WTC11 (cell line): Measurements from ENCODE around the gene ALAD. TPM values are rescaled to one million over a fixed set of nuclear protein-coding genes. Genes with fewer than 3 reads are reported as not detected.
"Not testable (repeated sequence)": the region's sequence is repeated elsewhere in the genome, so short reads cannot be mapped to it uniquely, and the experiment has no call there.

Experiments
- ATAC-seq: fragments of 200-7000 bp; cut with Tn5 transposase; 2 replicates; pipeline ENCODE4 v1.10.0; 2021; ENCODE audit warnings: mild to moderate bottlenecking, moderate library complexity
- CTCF ChIA-PET: fragments of 300-600 bp; sonication (Branson Sonifier 250); formaldehyde crosslinking; loops from one replicate; lab custom pipeline; 2021; ENCODE audit warnings: antibody characterized with exemption; lab: Charles Lee
- POLR2A ChIA-PET: fragments of 350-600 bp; sonication (Branson Sonifier 250); formaldehyde crosslinking; loops from one replicate; lab custom pipeline; 2021; ENCODE audit warnings: antibody characterized with exemption; lab: Charles Lee
- DNase-seq: peaks from one replicate; pipeline ENCODE4 v3.0.0; 2021; ENCODE audit warnings: low spot score
- H3K27ac Mint-ChIP-seq: 2 replicates; pipeline ENCODE4 v1.8.0; 2021; ENCODE audit warnings: mixed read lengths
- H3K27me3 Mint-ChIP-seq: 2 replicates; pipeline ENCODE4 v1.8.0; 2021; ENCODE audit warnings: low read depth, mild to moderate bottlenecking, moderate library complexity, mixed read lengths
- H3K36me3 Mint-ChIP-seq: 2 replicates; pipeline ENCODE4 v1.8.0; 2021; ENCODE audit warnings: mixed read lengths
- H3K4me1 Mint-ChIP-seq: 2 replicates; pipeline ENCODE4 v1.8.0; 2022; ENCODE audit warnings: mixed read lengths
- H3K4me3 Mint-ChIP-seq: 2 replicates; pipeline ENCODE4 v1.8.0; 2021; ENCODE audit warnings: mild to moderate bottlenecking, moderate library complexity, mixed read lengths
- H3K9me3 Mint-ChIP-seq: 2 replicates; pipeline ENCODE4 v1.8.0; 2021; ENCODE audit warnings: mixed read lengths
- ATF2 ChIP-seq: sonication (generic); formaldehyde crosslinking; IDR thresholded peaks from 2 replicates; pipeline ENCODE4 v1.8.1; 2022; ENCODE audit warnings: low read depth, missing genetic modification reagents, borderline replicate concordance
- ELF4 ChIP-seq: sonication (generic); formaldehyde crosslinking; IDR thresholded peaks from 2 replicates; pipeline ENCODE4 v1.8.1; 2022; ENCODE audit warnings: low read depth, mild to moderate bottlenecking, moderate library complexity, missing genetic modification reagents
- ESRRA ChIP-seq: sonication (generic); formaldehyde crosslinking; IDR thresholded peaks from 2 replicates; pipeline ENCODE4 v1.8.1; 2022; ENCODE audit warnings: mild to moderate bottlenecking, missing genetic modification reagents, borderline replicate concordance
- FOXP1 ChIP-seq: sonication (generic); formaldehyde crosslinking; IDR thresholded peaks from 2 replicates; pipeline ENCODE4 v1.8.0; 2022; ENCODE audit warnings: missing genetic modification reagents, mild to moderate bottlenecking, moderate library complexity, borderline replicate concordance
- IRF1 ChIP-seq: sonication (generic); formaldehyde crosslinking; IDR thresholded peaks from 2 replicates; pipeline ENCODE4 v1.8.0; 2023; ENCODE audit warnings: missing genetic modification reagents
- MXD4 ChIP-seq: fragments of 250-450 bp; sonication (Bioruptor Pico); IDR thresholded peaks from 2 replicates; pipeline ENCODE4 v1.8.0; 2021; ENCODE audit warnings: mild to moderate bottlenecking, moderate library complexity, borderline replicate concordance
- TEAD1 ChIP-seq: sonication (generic); formaldehyde crosslinking; IDR thresholded peaks from 2 replicates; pipeline ENCODE4 v1.8.0; 2022; ENCODE audit warnings: mild to moderate bottlenecking, missing genetic modification reagents
- ZNF263 ChIP-seq: sonication (generic); formaldehyde crosslinking; IDR thresholded peaks from 2 replicates; pipeline ENCODE4 v1.8.1; 2022; ENCODE audit warnings: low read depth, mild to moderate bottlenecking, moderate library complexity, missing genetic modification reagents
- total RNA-seq: library from RNA; stranded (reverse); gene quantifications from 3 replicates; pipeline ENCODE4 v1.2.3, GENCODE V29; 2021
- TF ChIP-seq, protein P1 (sequence below): sonication (generic); formaldehyde crosslinking; IDR thresholded peaks from 2 replicates; pipeline ENCODE4 v1.8.1; 2023; ENCODE audit warnings: mild to moderate bottlenecking, missing genetic modification reagents, moderate library complexity
- TF ChIP-seq, protein P2 (sequence below): sonication (generic); formaldehyde crosslinking; IDR thresholded peaks from 2 replicates; pipeline ENCODE4 v1.8.1; 2022; ENCODE audit warnings: mild to moderate bottlenecking, missing genetic modification reagents, moderate library complexity, borderline replicate concordance
- TF ChIP-seq, protein P3 (sequence below): fragments of 200-600 bp; IDR thresholded peaks from 2 replicates; pipeline ENCODE4 v1.8.0; 2022; ENCODE audit warnings: antibody characterized with exemption
- TF ChIP-seq, protein P4 (sequence below): sonication (generic); formaldehyde crosslinking; conservative IDR thresholded peaks from 2 replicates; pipeline ENCODE4 v1.8.1; 2023; ENCODE audit warnings: mild to moderate bottlenecking, low read depth, missing genetic modification reagents, moderate library complexity

ALAD gene
- total RNA-seq, 1 experiment from 2014 or later = 15.9 TPM

DNA sequence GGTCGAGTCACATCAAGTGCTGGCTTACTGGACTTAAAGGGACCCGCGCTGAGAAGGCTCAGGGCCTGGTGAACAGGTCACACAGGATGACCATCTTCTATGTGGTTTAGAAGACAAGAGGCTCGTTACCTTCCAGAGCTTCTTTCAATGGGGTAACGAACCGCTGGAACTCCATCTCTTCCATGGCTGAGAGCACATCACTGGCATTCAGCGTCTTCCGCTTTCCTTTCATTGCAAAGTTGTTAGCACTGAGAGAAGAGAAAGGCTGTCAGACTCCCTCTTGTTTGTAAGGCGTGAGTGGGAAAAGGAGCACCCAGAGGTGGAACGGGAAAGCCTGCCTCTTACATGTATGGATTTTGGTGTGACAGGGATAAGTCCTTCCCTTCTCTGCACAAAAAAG lies 8.4 kb upstream of the ALAD start:
- H3K4me1 Mint-ChIP-seq = peaks cover 18% of the 10 kb centered on the region
- DNase-seq (no peak), ATAC-seq (no peak)
- ChIA-PET POLR2A (interaction anchor here (0.5 to 1.9 kb wide), 5 partner anchors 72 to 193 kb away, joined by 3 to 6 read pairs (median 4); partner anchors contain the start of genes CDC26 and PRPF4), CTCF (interaction anchor here (0.8 to 2.7 kb wide), 13 partner anchors 7 to 248 kb away, joined by 3 to 13 read pairs (median 4); partner anchors contain the start of genes ALAD, CDC26, HDHD3 and PRPF4)
- peak overlapping the region; percentile 92 for H3K27ac Mint-ChIP-seq
- H3K9me3 Mint-ChIP-seq = no peaks in the 10 kb centered on the region
- TF ChIP-seq ELF4 = no peak
- TF ChIP-seq, protein P1, sequence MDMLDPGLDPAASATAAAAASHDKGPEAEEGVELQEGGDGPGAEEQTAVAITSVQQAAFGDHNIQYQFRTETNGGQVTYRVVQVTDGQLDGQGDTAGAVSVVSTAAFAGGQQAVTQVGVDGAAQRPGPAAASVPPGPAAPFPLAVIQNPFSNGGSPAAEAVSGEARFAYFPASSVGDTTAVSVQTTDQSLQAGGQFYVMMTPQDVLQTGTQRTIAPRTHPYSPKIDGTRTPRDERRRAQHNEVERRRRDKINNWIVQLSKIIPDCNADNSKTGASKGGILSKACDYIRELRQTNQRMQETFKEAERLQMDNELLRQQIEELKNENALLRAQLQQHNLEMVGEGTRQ = no peak
- no peak for TF ChIP-seq MXD4 (CRISPR knock-in tag)
- TF ChIP-seq IRF1 (CRISPR knock-in tag) = no peak
- no peak for TF ChIP-seq ATF2 (CRISPR knock-in tag)
- no peak for TF ChIP-seq ESRRA (CRISPR knock-in tag)
- TF ChIP-seq, protein P2, sequence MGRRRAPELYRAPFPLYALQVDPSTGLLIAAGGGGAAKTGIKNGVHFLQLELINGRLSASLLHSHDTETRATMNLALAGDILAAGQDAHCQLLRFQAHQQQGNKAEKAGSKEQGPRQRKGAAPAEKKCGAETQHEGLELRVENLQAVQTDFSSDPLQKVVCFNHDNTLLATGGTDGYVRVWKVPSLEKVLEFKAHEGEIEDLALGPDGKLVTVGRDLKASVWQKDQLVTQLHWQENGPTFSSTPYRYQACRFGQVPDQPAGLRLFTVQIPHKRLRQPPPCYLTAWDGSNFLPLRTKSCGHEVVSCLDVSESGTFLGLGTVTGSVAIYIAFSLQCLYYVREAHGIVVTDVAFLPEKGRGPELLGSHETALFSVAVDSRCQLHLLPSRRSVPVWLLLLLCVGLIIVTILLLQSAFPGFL = no peak
- H3K27me3 Mint-ChIP-seq = no peaks in the 10 kb centered on the region
- H3K36me3 Mint-ChIP-seq = peaks cover 27% of the 10 kb centered on the region
- peak overlapping the region; percentile 87 for H3K4me3 Mint-ChIP-seq

- CTCF ChIA-PET = interaction anchor here (1.9 to 2.2 kb wide), 2 partner anchors 180 to 251 kb away, joined by 5 to 10 read pairs; no protein-coding TSS in a partner anchor
- ATAC-seq (peak; percentile 36), DNase-seq (peak; percentile 68)
- Mint-ChIP-seq H3K4me1 (peaks cover 17% of the 10 kb centered on the region), H3K27ac (peak overlapping the region; percentile 91), H3K36me3 (peaks cover 27% of the 10 kb centered on the region)
- H3K4me3 Mint-ChIP-seq, POLR2A ChIA-PET, H3K27me3 Mint-ChIP-seq, H3K9me3 Mint-ChIP-seq: not testable (repeated sequence)
- TF ChIP-seq, protein P3, sequence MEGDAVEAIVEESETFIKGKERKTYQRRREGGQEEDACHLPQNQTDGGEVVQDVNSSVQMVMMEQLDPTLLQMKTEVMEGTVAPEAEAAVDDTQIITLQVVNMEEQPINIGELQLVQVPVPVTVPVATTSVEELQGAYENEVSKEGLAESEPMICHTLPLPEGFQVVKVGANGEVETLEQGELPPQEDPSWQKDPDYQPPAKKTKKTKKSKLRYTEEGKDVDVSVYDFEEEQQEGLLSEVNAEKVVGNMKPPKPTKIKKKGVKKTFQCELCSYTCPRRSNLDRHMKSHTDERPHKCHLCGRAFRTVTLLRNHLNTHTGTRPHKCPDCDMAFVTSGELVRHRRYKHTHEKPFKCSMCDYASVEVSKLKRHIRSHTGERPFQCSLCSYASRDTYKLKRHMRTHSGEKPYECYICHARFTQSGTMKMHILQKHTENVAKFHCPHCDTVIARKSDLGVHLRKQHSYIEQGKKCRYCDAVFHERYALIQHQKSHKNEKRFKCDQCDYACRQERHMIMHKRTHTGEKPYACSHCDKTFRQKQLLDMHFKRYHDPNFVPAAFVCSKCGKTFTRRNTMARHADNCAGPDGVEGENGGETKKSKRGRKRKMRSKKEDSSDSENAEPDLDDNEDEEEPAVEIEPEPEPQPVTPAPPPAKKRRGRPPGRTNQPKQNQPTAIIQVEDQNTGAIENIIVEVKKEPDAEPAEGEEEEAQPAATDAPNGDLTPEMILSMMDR = peak; percentile 45; the same call in 1 of the 2 replicates
- TF ChIP-seq FOXP1 = 0 out of 2 replicates have a peak, but pooled peaks have one; percentile 19
Observed at GRCh38 chr9:113406873-113407511, 5.9 kb upstream of the ALAD start.

DNA sequence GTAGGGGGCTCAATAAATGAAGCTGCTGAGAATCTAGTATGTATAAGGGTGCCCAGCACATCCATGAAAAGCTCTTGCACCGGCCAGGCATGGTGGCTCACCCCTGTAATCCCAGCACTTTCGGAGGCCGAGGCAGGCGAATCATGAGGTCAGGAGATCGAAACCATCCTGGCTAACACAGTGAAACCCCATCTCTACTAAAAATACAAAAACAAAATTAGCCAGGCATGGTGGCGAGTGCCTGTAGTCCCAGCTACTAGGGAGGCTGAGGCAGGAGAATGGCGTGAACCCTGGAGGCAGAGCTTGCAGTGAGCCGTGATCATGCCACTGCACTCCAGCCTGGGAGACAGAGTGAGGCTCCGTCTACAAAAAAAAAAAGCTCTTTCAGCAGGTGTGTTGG lies 5.3 kb upstream of the ALAD start:
- not testable (repeated sequence) for H3K27me3 Mint-ChIP-seq, ATAC-seq, H3K27ac Mint-ChIP-seq, H3K9me3 Mint-ChIP-seq, H3K4me3 Mint-ChIP-seq, DNase-seq
- Mint-ChIP-seq H3K36me3 (peaks cover 27% of the 10 kb centered on the region), H3K4me1 (peaks cover 19% of the 10 kb centered on the region)
- POLR2A ChIA-PET = interaction anchor here (0.6 kb wide), 1 partner anchor 216 kb away, joined by 5 read pairs; no protein-coding TSS in a partner anchor
- CTCF ChIA-PET = interaction anchor here (1.1 to 2.2 kb wide), 3 partner anchors 159 to 251 kb away, joined by 3 to 10 read pairs (median 5); no protein-coding TSS in a partner anchor

GRCh38 chr9:113403646-113404045 lies 2.6 kb upstream of the ALAD start:
- ChIA-PET POLR2A (no interaction called here), CTCF (interaction anchor here (0.7 to 1.0 kb wide), 3 partner anchors 42 to 195 kb away, joined by 3 to 5 read pairs (median 4); no protein-coding TSS in a partner anchor)
- ATAC-seq (no peak), DNase-seq (no peak)
- H3K9me3 Mint-ChIP-seq = no peaks in the 10 kb centered on the region
- no peak overlapping the region for H3K27ac Mint-ChIP-seq
- H3K4me1 Mint-ChIP-seq = peaks cover 14% of the 10 kb centered on the region
- no peaks in the 10 kb centered on the region for H3K27me3 Mint-ChIP-seq
- no peak overlapping the region for H3K4me3 Mint-ChIP-seq
- H3K36me3 Mint-ChIP-seq = peaks cover 18% of the 10 kb centered on the region
- no peak for TF ChIP-seq IRF1 (CRISPR knock-in tag)
- no peak for TF ChIP-seq TEAD1 (CRISPR knock-in tag)
- TF ChIP-seq, protein P4, sequence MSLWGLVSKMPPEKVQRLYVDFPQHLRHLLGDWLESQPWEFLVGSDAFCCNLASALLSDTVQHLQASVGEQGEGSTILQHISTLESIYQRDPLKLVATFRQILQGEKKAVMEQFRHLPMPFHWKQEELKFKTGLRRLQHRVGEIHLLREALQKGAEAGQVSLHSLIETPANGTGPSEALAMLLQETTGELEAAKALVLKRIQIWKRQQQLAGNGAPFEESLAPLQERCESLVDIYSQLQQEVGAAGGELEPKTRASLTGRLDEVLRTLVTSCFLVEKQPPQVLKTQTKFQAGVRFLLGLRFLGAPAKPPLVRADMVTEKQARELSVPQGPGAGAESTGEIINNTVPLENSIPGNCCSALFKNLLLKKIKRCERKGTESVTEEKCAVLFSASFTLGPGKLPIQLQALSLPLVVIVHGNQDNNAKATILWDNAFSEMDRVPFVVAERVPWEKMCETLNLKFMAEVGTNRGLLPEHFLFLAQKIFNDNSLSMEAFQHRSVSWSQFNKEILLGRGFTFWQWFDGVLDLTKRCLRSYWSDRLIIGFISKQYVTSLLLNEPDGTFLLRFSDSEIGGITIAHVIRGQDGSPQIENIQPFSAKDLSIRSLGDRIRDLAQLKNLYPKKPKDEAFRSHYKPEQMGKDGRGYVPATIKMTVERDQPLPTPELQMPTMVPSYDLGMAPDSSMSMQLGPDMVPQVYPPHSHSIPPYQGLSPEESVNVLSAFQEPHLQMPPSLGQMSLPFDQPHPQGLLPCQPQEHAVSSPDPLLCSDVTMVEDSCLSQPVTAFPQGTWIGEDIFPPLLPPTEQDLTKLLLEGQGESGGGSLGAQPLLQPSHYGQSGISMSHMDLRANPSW = no peak
- no peak for TF ChIP-seq ZNF263 (CRISPR knock-in tag)
- TF ChIP-seq, protein P2 = no peak
